ENCODE results near the gene COX4I2. TPM values are rescaled to one million over a fixed set of nuclear protein-coding genes. Genes with fewer than 3 reads are reported as not detected.

Gene COX4I2
- total and polyA plus RNA-seq, 4 donors: 0.35 to 0.81 (median 0.59) TPM; not detected in 1

- 90% methylated on average over 2 of the region's 2 CpGs for WGBS
- Histone ChIP-seq H3K27ac (ENCODE audit: low read depth in 1 of 2, low read length in 2 of 2) (no peak overlapping the region), H3K36me3 (ENCODE audit: control insufficient read depth in 4 of 4, insufficient read depth in 3 of 4, low read depth in 1 of 4, low read length in 3 of 4) (peaks cover 3 to 14% (median 7%) of the 10 kb centered on the region in 4 donors), H3K27me3 (ENCODE audit: control insufficient read depth in 4 of 4, insufficient read depth in 4 of 4, low read length in 3 of 4) (no peaks in the 10 kb centered on the region), H3K4me3 (ENCODE audit: low read depth in 1 of 3, low read length in 3 of 3) (no peak overlapping the region), H3K4me1 (ENCODE audit: control insufficient read depth in 4 of 4, insufficient read depth in 4 of 4, low read length in 3 of 4) (peaks cover 2 to 7% (median 3%) of the 10 kb centered on the region in 4 donors), H3K9ac (ENCODE audit: low read depth in 1 of 2, low read length in 2 of 2) (no peak overlapping the region), H3K9me3 (ENCODE audit: control insufficient read depth in 4 of 4, low read length in 3 of 4) (no peaks in the 10 kb centered on the region)
- no peak for DNase-seq (ENCODE audit: low spot score)
- TF ChIP-seq MAX (IDR thresholded peaks at IDR 0.05): no peak
- TF ChIP-seq FOXA1 (IDR thresholded peaks at IDR 0.05): no peak
- TF ChIP-seq ATF3 (IDR thresholded peaks at IDR 0.05): no peak
- TF ChIP-seq SP1 (IDR thresholded peaks at IDR 0.05): no peak
- no peak for TF ChIP-seq GABPA (IDR thresholded peaks at IDR 0.05 in 1 of 2, conservative IDR thresholded peaks at IDR 0.05 in 1 of 2)
- no peak for TF ChIP-seq TAF1 (conservative IDR thresholded peaks at IDR 0.05)
- TF ChIP-seq HNF4A (conservative IDR thresholded peaks at IDR 0.05): no peak
- no peak for TF ChIP-seq EGR1 (IDR thresholded peaks at IDR 0.05; ENCODE audit: low read depth in 2 of 2)
- no peak for TF ChIP-seq JUND (IDR thresholded peaks at IDR 0.05)
- no peak for TF ChIP-seq FOXA2 (IDR thresholded peaks at IDR 0.05)
- TF ChIP-seq NR2F2 (IDR thresholded peaks at IDR 0.05): no peak
Observed at GRCh38 chr20:31685853-31686643, 48.3 kb downstream of the COX4I2 start.

GRCh38 chr20:31687777-31688176, 50.1 kb downstream of the COX4I2 start:
- H3K27me3 ChIP-seq (ENCODE audit: control insufficient read depth in 4 of 4, insufficient read depth in 4 of 4, low read length in 3 of 4): no peaks in the 10 kb centered on the region
- 97% methylated on average over 3 of the region's 3 CpGs for WGBS
- peaks cover 0 to 20% (median 7%) of the 10 kb centered on the region in 4 donors for H3K36me3 ChIP-seq (ENCODE audit: control insufficient read depth in 4 of 4, insufficient read depth in 3 of 4, low read depth in 1 of 4, low read length in 3 of 4)
- H3K4me3 ChIP-seq (ENCODE audit: low read depth in 1 of 3, low read length in 3 of 3): no peak overlapping the region
- DNase-seq (ENCODE audit: low spot score): no peak
- H3K9ac ChIP-seq (ENCODE audit: low read depth in 1 of 2, low read length in 2 of 2): no peak overlapping the region
- peaks cover 0 to 3% (median 0%) of the 10 kb centered on the region in 4 donors for H3K4me1 ChIP-seq (ENCODE audit: control insufficient read depth in 4 of 4, insufficient read depth in 4 of 4, low read length in 3 of 4)
- no peaks in the 10 kb centered on the region for H3K9me3 ChIP-seq (ENCODE audit: control insufficient read depth in 4 of 4, low read length in 3 of 4)
- H3K27ac ChIP-seq (ENCODE audit: low read depth in 1 of 2, low read length in 2 of 2): no peak overlapping the region
- TF ChIP-seq MAX (IDR thresholded peaks at IDR 0.05): no peak
- TF ChIP-seq RXRA (IDR thresholded peaks at IDR 0.05): no peak
- no peak for TF ChIP-seq YY1 (IDR thresholded peaks at IDR 0.05)
- TF ChIP-seq JUND (IDR thresholded peaks at IDR 0.05): no peak
- TF ChIP-seq GABPA (IDR thresholded peaks at IDR 0.05 in 1 of 2, conservative IDR thresholded peaks at IDR 0.05 in 1 of 2): no peak
- TF ChIP-seq REST (IDR thresholded peaks at IDR 0.05): no peak
- no peak for TF ChIP-seq TAF1 (conservative IDR thresholded peaks at IDR 0.05)
- no peak for TF ChIP-seq EGR1 (IDR thresholded peaks at IDR 0.05; ENCODE audit: low read depth in 2 of 2)
- no peak for TF ChIP-seq SP1 (IDR thresholded peaks at IDR 0.05)
- TF ChIP-seq RAD21 (IDR thresholded peaks at IDR 0.05): no peak
- no peak for TF ChIP-seq HNF4A (conservative IDR thresholded peaks at IDR 0.05)
- no peak for TF ChIP-seq CTCF (IDR thresholded peaks at IDR 0.05; ENCODE audit: low read depth, low read length, missing input control)
- no peak for TF ChIP-seq ATF3 (IDR thresholded peaks at IDR 0.05)
- no peak for TF ChIP-seq NR2F2 (IDR thresholded peaks at IDR 0.05)
- TF ChIP-seq HNF4G (IDR thresholded peaks at IDR 0.05): no peak
- TF ChIP-seq FOXA1 (IDR thresholded peaks at IDR 0.05): no peak
- no peak for TF ChIP-seq FOXA2 (IDR thresholded peaks at IDR 0.05)
- TF ChIP-seq ZBTB33 (IDR thresholded peaks at IDR 0.05): no peak

Measured in liver (tissue), 9 donors.